MV-4-11 (cell line): ENCODE data around the gene SGSM2.

Experiments used
- DNase-seq: peaks from one replicate; lab custom pipeline; 2025; lab: John Stamatoyannopoulos, UW

The SGSM2 gene

DNA sequence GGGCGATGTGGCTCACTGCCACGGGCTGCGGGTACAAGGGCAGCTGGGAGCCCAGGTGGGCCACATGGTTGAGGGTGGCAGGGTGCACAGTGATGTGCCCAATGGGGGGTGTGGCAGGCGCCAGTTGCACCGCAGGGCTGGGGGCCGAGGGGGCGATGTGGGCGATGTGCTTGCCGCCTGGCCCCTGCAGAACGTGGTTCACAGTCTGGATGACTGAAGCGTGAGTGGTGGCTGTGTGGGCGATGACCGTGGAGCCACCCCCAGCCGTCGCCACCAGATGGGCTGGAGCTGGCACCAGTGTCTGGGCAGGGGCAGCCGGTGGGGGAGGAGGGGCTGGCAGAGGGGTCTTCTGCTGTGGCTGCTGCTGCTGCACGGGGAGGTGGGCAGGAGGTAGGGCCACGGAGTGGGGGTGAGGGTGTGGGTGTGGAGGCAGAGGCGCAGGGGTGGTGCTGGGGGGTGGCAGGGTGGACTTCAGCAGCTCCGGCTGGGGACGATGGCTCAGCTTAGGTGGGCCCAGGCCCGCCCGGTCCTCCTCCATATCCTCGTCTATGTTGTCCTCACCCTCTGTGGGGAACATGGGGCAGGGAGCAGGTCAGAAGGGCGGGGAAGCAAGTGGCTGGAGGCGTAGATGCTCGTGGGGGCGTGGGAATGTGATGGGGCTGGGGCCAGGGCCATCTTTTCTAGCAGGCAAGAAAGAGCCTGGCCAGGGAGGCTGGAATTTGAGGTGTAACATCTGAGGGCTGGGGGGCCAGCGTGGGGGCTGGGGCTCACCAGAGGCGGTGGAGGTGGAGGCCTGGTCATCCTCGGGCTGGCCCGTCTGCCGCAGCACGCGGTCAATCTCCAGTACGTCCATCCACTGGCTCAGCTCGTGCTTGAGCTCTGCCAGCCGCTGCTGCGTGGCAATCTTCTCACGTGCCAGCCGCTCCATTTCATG is 50.1 kb downstream of the SGSM2 start:
- DNase-seq: no peak

DNA sequence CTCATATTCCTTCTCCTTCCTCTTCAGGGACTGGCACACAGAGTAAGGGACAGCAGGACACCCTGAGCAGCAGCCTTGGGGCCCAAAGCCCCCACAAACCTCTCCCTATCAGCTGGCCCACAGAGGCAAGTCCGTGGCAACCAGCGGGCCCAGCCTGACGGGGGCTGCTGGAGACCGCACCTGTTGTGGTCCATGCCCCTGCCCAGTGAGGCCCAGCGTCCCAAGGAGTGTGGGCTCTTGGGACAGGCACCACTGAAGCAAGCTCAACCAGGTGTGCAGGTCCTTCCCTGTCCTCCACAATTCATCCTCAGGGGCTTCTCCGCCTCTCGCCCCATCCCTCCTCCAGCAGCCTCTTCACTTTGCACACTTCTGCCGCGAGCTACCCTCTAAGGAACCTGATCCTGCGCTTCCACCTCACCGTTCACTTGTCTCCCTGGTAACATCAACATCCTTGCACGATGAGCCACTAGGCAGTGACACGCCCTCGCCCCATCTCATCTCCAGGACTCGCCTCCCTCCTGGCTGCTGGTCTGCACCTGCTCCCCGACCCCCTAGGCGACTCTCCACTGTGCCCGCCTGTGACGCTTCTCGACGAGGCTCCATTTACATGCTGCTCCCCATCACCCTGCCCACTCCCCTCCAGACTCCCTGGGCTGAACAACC is 50.9 kb downstream of the SGSM2 start:
- DNase-seq: no peak

DNA sequence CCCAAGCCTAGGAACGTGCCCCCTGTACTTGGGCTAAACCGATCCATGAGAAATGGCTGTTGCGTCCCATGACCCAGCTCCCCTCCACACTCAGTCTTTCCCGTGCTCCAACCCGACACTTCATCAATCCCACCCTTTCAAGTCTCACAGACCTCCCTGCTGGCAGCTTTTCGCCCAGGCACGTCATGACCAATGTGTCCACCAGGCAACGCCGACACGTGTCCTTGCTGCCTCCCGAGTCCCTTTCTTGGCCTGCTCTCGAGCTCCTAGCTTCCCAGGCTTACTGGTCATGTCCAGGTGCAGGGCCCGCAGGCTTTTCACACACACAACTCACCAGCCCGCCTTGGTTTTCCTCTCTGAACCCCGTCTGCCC is 51.4 kb downstream of the SGSM2 start:
- no peak for DNase-seq

- no peak for DNase-seq
Measured at GRCh38 chr17:2390199-2390836, 53.0 kb downstream of the SGSM2 start.

DNA sequence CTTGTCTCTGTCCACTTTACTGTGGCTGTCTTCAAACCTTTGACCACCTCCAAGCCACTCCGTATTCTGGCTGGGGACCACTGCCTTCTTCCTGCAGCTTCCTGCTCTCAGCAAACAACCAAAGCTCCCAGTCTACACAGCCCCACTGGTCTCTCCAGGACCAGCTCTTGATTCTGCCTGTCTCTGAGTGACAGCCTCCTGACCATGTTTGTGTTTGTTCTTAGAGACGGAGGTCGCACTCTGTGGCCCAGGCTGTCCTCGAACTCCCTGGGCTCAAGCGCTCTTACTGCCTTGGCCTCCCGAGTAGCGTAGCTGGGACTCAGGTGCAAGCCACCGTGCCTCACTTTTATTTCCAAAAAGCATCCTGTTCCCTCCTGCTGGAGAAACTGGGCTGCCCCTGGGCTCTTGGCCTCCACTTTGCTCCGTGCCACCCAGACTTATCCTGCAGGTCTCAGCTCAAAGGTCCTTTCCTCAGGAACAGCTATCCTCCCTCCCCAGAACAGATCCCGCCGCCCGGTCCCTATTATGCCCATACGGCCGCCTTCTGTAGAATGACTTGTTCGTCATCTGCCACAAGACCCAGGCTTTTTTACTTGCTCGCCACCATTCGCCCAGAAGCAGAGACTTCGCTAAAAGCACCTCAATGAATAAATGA is 54.4 kb downstream of the SGSM2 start:
- no peak for DNase-seq

GRCh38 chr17:2392252-2393173 is 55.2 kb downstream of the SGSM2 start:
- DNase-seq: peak; percentile 93

GRCh38 chr17:2393174-2393953 is 56.1 kb downstream of the SGSM2 start:
- DNase-seq: peak; percentile 74

DNA sequence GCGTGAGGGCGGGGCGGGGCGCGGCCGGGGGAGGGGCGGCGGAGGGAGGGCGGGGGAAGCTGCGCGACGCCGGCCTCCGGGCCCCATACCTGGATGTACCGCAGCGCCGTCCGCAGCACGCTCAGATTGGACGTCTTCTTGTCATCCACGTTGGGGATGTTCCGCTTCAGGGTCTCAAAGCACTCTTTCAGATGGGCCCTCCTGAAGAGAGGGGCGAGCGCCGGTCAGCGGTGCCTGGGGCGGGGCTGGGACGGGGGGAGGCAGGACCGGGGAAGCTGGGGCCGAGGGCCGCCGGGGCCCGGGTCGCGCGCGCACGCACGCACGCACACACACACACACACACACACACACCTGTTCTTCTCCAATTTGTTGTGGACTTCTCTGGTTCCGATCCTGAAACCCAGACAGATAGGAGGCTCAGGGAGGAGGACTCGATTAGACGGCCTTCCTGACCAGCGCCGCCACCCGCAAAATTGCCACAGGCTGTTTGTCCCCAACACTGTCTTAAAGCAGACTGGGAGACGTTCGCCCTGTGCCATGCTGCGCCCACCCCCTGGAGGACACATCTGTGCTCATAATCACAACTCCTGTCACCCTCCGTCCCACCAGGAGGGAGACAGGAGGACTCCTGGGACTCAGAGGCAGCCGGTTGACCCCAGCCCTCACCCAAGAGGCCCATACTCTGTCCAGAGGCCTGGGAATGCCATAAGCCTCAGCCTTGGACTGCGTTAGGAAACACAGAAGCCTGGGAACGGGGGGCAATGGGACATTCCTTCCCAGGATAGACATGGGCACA is 56.9 kb downstream of the SGSM2 start:
- DNase-seq: no peak

DNA sequence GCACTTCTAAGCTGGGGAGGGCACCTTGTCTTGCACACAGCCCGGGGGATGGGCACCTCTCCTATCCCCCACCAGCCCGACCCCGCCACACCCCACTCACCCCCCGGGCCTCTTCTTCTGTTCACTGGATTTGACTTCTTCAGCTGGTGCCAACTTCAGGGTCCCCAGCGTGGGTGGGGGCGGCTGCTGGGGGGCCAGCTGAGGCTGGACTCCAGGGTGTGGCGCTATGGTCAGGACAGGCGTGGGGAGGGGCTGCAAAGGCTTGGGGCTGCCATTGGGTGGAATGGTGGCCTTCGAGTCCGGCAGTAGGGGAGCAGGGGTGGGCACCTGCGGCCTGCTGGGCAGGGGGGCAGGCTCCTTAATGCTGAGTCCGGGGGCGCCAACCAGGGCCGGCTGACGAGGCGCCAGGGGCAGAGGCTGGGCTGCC is 57.5 kb downstream of the SGSM2 start:
- DNase-seq: no peak

GRCh38 chr17:2395258-2396181 is 58.2 kb downstream of the SGSM2 start:
- DNase-seq: peak; percentile 15

DNA sequence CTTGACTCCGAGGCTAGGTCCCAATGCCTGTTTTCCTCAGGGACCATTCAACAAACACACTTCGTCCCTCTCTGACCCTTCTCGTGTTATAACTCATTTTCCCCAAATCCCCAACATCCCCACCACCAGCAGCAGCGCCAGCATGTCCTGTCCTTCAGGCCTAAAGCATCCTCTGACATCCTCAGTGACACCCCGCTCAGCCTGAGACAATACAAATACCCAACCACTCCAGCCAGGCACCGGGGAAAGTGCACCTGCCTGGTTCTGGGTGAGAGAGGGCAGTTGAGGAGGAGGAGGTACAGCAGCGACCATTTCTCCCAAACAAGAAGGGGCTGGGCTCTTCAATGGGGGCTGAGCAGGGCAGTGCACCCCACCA is 58.9 kb downstream of the SGSM2 start:
- DNase-seq: no peak

GRCh38 chr17:2396568-2397246 is 59.4 kb downstream of the SGSM2 start:
- DNase-seq: peak; percentile 97

DNA sequence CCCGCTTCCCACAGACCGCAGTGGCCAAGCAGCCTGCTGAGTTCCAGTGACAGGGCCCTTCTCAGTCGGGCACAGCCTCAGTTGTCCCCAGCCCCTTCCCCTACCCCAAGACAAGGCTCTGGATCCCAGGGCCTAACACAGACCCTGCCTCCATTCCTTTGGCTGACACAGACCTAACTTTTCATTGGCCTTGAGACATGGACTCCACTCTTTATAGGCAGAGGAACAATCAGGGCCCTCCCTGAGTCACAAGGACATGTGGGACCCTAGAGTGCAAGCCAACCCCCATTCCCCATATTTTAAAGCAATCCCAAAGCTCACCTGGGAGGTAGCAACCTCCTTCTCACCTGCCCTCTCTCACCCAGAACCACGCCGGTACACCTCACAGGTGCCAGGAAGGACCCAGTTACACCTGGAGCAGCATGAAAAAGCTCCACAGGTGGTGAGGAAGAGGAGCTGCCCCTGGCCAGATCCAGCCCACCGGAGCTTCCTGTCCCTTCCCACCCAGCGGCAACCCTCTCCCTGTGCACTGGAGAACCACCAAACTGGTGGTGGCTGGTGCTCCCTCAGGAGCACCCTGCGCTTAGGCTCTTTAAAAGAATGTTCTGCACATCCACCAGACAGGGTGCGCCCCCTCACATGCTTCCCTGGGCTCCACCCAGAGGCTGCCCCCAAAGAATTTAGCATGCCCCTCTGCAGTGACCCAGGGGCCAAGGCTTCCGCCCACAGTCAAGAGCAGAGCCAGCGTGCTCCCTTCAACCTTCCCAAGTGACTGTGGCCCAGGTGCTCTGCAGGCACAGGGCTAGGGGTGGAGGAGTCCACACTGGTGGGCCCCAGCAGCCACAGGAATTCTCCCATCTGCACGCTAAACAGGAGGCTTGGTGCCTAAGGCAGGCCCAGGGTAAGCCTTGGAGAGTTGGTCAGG is 60.2 kb downstream of the SGSM2 start:
- no peak for DNase-seq

DNA sequence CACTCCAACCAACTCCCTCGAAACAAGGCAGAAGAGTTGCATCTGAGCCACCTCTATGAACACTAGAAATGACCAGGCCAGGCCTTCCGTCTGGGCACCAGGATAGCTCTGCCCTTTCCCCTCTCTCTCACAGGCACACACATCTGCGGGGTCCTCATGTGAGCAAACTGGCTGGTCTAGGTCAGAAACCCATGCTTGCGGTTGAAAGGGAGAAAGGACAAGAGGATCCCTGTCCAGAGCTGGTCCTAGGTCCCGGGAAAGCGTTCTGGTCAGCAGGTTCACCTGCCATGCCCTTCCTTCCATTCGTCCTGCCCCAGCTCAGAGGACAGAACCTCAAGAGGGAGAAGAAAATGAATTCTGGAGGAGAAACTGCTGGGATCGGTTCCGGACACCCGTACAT is 60.9 kb downstream of the SGSM2 start:
- no peak for DNase-seq

DNA sequence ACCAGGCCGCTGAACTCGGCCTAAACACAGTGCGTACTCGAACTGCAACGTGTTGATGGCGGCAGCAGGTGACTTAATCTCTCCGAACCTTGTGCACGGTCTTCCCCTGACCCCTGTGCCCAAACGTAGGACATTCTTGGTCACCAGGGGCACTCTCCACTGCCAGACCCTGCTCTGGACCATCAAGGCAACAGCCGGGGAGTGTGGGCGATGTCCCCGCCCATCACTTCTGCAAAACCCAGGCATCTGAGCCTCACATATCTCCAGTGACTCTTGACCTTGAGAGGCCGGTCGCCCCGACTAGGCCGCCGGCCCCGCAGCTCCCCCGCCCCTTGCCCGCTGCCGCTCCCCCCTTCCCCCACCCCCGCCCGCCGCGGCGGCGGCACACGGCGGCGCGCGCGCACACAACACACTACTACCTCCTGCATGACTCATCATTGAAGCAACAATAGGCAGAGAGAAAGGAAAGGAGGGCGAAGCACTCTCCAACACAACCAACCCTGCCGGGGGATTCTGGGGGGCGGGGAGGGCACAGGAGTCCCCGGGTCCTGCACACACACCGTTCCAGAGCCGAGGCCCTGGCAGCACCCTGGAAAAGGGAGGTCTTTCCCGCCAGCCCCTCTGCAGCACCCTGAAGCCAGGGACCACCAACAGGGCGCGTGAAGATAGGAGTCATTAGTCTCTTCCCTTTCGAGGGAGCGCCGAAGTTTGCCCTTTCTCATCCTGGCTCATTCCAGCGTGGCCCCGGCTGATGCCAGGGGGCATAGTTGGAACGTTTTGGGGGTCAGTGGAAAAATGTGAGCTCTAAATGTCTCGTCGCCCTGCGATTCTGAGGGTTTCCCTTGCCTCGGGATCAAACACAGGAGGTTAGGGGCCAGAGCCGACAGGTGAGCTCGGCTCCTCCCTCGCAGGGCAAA is 61.6 kb downstream of the SGSM2 start:
- peak; percentile 51 for DNase-seq
